ENCODE results near the gene HEG1.
"Not testable (repeated sequence)": the region's sequence is repeated elsewhere in the genome, so short reads cannot be mapped to it uniquely, and the experiment has no call there.

Gene HEG1

GRCh38 chr3:125055913-125056745 lies at the start of gene HEG1:
Gene HEG1 (minus strand): TSS chr3:125055997. CDS start chr3:125055890, 107 bp downstream.
- DNase-seq (ENCODE audit: low read depth in 3 of 3, low spot score in 1 of 3) = peak; percentile 19 to 60 (median 54)

GRCh38 chr3:125105116-125105515 lies 49.3 kb upstream of the HEG1 start:
- DNase-seq (ENCODE audit: low read depth in 3 of 3, low spot score in 1 of 3) = no peak

- DNase-seq (ENCODE audit: low read depth in 3 of 3, low spot score in 1 of 3) = no peak
Measured at GRCh38 chr3:125104639-125105038, 48.8 kb upstream of the HEG1 start.

- DNase-seq (ENCODE audit: low read depth in 3 of 3, low spot score in 1 of 3) = no peak
Measured at GRCh38 chr3:125103406-125103805, 47.6 kb upstream of the HEG1 start.

GRCh38 chr3:125102470-125102869 lies 46.7 kb upstream of the HEG1 start:
- DNase-seq (ENCODE audit: low read depth in 3 of 3, low spot score in 1 of 3) = no peak

GRCh38 chr3:125098611-125099291 lies 43.0 kb upstream of the HEG1 start:
- no peak for DNase-seq (ENCODE audit: low read depth in 3 of 3, low spot score in 1 of 3)

- no peak for DNase-seq (ENCODE audit: low read depth in 3 of 3, low spot score in 1 of 3)
Measured at GRCh38 chr3:125090649-125091048, 34.9 kb upstream of the HEG1 start.

GRCh38 chr3:125087768-125088391 lies 32.1 kb upstream of the HEG1 start:
- DNase-seq (ENCODE audit: low read depth in 3 of 3, low spot score in 1 of 3) = no peak

GRCh38 chr3:125085166-125085565 lies 29.4 kb upstream of the HEG1 start:
- no peak for DNase-seq (ENCODE audit: low read depth in 3 of 3, low spot score in 1 of 3)

GRCh38 chr3:125083776-125084175 lies 28.0 kb upstream of the HEG1 start:
- DNase-seq (ENCODE audit: low read depth in 3 of 3, low spot score in 1 of 3) = no peak

GRCh38 chr3:125082339-125082738 lies 26.5 kb upstream of the HEG1 start:
- DNase-seq (ENCODE audit: low read depth in 3 of 3, low spot score in 1 of 3) = not testable (repeated sequence)

- no peak for DNase-seq (ENCODE audit: low read depth in 3 of 3, low spot score in 1 of 3)
Measured at GRCh38 chr3:125080077-125080476, 24.3 kb upstream of the HEG1 start.

- DNase-seq (ENCODE audit: low read depth in 3 of 3, low spot score in 1 of 3) = no peak
Measured at GRCh38 chr3:125079675-125080045, 23.9 kb upstream of the HEG1 start.

- DNase-seq (ENCODE audit: low read depth in 3 of 3, low spot score in 1 of 3) = no peak
Measured at GRCh38 chr3:125078951-125079674, 23.3 kb upstream of the HEG1 start.

- no peak for DNase-seq (ENCODE audit: low read depth in 3 of 3, low spot score in 1 of 3)
Measured at GRCh38 chr3:125077864-125078263, 22.1 kb upstream of the HEG1 start.

GRCh38 chr3:125076464-125076863 lies 20.7 kb upstream of the HEG1 start:
- DNase-seq (ENCODE audit: low read depth in 3 of 3, low spot score in 1 of 3) = no peak

GRCh38 chr3:125075738-125076137 lies 19.9 kb upstream of the HEG1 start:
- no peak for DNase-seq (ENCODE audit: low read depth in 3 of 3, low spot score in 1 of 3)

GRCh38 chr3:125073390-125073905 lies 17.7 kb upstream of the HEG1 start:
- no peak for DNase-seq (ENCODE audit: low read depth in 3 of 3, low spot score in 1 of 3)

GRCh38 chr3:125072749-125073389 lies 17.1 kb upstream of the HEG1 start:
- no peak for DNase-seq (ENCODE audit: low read depth in 3 of 3, low spot score in 1 of 3)

GRCh38 chr3:125072301-125072700 lies 16.5 kb upstream of the HEG1 start:
- DNase-seq (ENCODE audit: low read depth in 3 of 3, low spot score in 1 of 3) = no peak

Measured in stimulated activated CD4-positive, alpha-beta T cell treated with anti-CD3 and anti-CD28 coated beads, TNF-alpha, amount 100 ng/mL, for 1 hour (primary cell).